Neural cell (in vitro differentiated cells): ENCODE data around the gene RNF26.

ENCODE experiments used
- EP300 ChIP-seq: fragments of 450-650 bp; conservative IDR thresholded peaks from 2 replicates; pipeline ENCODE4 v1.6.1; 2014; ENCODE audit warnings: antibody characterized with exemption, mild to moderate bottlenecking, moderate library complexity; ENCODE audit not compliant: poor library complexity, severe bottlenecking
- EZH2 ChIP-seq: fragments of 200-600, 300-800 bp; shearing (Covaris generic), sonication (generic); IDR thresholded peaks from 2 replicates; pipeline ENCODE4 v1.6.1; 2014; ENCODE audit warnings: antibody characterized with exemption, low read length, borderline replicate concordance, mild to moderate bottlenecking; ENCODE audit not compliant: insufficient read depth, poor library complexity, severe bottlenecking
- MXI1 ChIP-seq: fragments of 450-650 bp; conservative IDR thresholded peaks from 2 replicates; pipeline ENCODE4 v1.6.1; 2014; ENCODE audit warnings: antibody characterized with exemption, mild to moderate bottlenecking; ENCODE audit not compliant: poor library complexity, severe bottlenecking
- POLR2AphosphoS5 ChIP-seq: IDR thresholded peaks from 2 replicates; pipeline ENCODE4 v1.6.1; 2012
- RAD21 ChIP-seq: fragments of 450-650 bp; conservative IDR thresholded peaks from 2 replicates; pipeline ENCODE4 v1.6.1; 2014; ENCODE audit warnings: antibody characterized with exemption, mild to moderate bottlenecking, moderate library complexity
- SMC3 ChIP-seq: fragments of 450-650 bp; conservative IDR thresholded peaks from 2 replicates; pipeline ENCODE4 v1.6.1; 2014; ENCODE audit warnings: antibody characterized with exemption, mild to moderate bottlenecking, moderate library complexity; ENCODE audit not compliant: poor library complexity
- TAF1 ChIP-seq: IDR thresholded peaks from 2 replicates; pipeline ENCODE4 v1.6.1; 2012; ENCODE audit warnings: low read depth
- TF ChIP-seq, protein P1 (sequence below): fragments of 450-650 bp; IDR thresholded peaks from 2 replicates; pipeline ENCODE4 v1.5.1; 2014; ENCODE audit warnings: antibody characterized with exemption, mild to moderate bottlenecking, moderate library complexity; ENCODE audit not compliant: poor library complexity, severe bottlenecking
- TF ChIP-seq, protein P2 (sequence below): IDR thresholded peaks from 2 replicates; pipeline ENCODE4 v1.6.1; 2012; ENCODE audit warnings: borderline replicate concordance

DNA sequence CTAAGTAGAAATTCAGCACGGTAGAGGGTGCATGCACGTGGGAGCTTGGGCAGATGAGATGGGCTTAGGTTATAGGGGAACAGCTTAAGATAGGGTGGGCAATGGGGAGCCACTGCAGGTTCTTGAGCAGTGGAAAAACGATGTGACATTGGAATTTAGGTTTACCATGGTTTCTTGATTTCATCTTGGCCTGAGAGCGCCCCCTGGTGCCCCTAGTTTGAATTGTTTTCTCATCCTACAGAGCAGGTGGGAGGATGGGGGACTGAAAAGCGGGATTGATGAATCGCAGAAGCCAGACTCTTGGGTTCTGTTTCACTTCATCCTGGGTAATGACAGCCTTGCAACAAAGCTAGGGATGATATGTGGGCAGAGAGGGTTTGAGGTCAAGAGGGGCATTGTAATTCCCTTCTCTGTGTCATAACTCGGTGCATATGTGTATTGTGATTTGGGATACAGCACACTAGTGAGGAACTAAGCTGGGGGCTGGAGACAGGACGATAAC is 10.7 kb upstream of the RNF26 start:
- TF ChIP-seq, protein P1, sequence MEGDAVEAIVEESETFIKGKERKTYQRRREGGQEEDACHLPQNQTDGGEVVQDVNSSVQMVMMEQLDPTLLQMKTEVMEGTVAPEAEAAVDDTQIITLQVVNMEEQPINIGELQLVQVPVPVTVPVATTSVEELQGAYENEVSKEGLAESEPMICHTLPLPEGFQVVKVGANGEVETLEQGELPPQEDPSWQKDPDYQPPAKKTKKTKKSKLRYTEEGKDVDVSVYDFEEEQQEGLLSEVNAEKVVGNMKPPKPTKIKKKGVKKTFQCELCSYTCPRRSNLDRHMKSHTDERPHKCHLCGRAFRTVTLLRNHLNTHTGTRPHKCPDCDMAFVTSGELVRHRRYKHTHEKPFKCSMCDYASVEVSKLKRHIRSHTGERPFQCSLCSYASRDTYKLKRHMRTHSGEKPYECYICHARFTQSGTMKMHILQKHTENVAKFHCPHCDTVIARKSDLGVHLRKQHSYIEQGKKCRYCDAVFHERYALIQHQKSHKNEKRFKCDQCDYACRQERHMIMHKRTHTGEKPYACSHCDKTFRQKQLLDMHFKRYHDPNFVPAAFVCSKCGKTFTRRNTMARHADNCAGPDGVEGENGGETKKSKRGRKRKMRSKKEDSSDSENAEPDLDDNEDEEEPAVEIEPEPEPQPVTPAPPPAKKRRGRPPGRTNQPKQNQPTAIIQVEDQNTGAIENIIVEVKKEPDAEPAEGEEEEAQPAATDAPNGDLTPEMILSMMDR: peak; percentile 68
- TF ChIP-seq POLR2AphosphoS5 (no peak), TAF1 (no peak), EP300 (no peak), MXI1 (no peak), RAD21 (peak; percentile 64), EZH2 (no peak), SMC3 (peak; percentile 58)
- TF ChIP-seq, protein P2, sequence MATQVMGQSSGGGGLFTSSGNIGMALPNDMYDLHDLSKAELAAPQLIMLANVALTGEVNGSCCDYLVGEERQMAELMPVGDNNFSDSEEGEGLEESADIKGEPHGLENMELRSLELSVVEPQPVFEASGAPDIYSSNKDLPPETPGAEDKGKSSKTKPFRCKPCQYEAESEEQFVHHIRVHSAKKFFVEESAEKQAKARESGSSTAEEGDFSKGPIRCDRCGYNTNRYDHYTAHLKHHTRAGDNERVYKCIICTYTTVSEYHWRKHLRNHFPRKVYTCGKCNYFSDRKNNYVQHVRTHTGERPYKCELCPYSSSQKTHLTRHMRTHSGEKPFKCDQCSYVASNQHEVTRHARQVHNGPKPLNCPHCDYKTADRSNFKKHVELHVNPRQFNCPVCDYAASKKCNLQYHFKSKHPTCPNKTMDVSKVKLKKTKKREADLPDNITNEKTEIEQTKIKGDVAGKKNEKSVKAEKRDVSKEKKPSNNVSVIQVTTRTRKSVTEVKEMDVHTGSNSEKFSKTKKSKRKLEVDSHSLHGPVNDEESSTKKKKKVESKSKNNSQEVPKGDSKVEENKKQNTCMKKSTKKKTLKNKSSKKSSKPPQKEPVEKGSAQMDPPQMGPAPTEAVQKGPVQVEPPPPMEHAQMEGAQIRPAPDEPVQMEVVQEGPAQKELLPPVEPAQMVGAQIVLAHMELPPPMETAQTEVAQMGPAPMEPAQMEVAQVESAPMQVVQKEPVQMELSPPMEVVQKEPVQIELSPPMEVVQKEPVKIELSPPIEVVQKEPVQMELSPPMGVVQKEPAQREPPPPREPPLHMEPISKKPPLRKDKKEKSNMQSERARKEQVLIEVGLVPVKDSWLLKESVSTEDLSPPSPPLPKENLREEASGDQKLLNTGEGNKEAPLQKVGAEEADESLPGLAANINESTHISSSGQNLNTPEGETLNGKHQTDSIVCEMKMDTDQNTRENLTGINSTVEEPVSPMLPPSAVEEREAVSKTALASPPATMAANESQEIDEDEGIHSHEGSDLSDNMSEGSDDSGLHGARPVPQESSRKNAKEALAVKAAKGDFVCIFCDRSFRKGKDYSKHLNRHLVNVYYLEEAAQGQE: no peak
